ENCODE results near the gene TMEM239. TPM values are rescaled to one million over a fixed set of nuclear protein-coding genes. Genes with fewer than 3 reads are reported as not detected.

Gene TMEM239
- polyA plus RNA-seq, 1 of the 3 experiments (the other 2 are of a cell fraction), result 0.02 TPM

- ChIA-PET CTCF (interaction anchor here (1.2 to 1.5 kb wide), 4 partner anchors 8 to 136 kb away, joined by 3 to 6 read pairs (median 4); partner anchors contain the start of gene PTPRA), POLR2A (interaction anchor here (0.6 kb wide), 1 partner anchor 94 kb away, joined by 3 read pairs; no protein-coding TSS in a partner anchor)
- no peak overlapping the region for H3K4me3 ChIP-seq (ENCODE audit: low read depth in 2 of 2, low read length in 1 of 2)
Measured at GRCh38 chr20:2864626-2865025, 48.5 kb downstream of the TMEM239 start.

DNA sequence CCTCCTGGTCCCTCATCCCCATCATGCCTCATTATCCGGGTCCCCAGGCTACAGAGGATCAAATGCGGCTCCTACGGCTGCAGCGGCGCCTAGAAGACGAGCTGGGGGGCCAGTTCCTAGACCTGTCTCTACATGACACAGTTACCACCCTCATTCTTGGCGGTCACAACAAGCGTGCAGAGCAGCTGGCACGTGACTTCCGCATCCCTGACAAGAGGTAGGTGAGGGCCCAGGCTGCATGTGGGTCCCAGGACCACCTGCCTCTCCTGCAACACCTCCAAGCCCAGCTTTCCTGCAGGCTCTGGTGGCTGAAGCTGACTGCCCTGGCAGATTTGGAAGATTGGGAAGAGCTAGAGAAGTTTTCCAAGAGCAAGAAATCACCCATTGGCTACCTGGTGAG, 48.9 kb downstream of the TMEM239 start:
- H3K27ac ChIP-seq (ENCODE audit: low read depth in 2 of 2, low read length in 1 of 2), result no peak overlapping the region
- H3F3A ChIP-seq (replicated peaks; ENCODE audit: insufficient read depth), result peaks cover 4% of the 10 kb centered on the region
- no peaks in the 10 kb centered on the region for H4K20me1 ChIP-seq (ENCODE audit: insufficient read depth)
- no peaks in the 10 kb centered on the region for H3K79me2 ChIP-seq (ENCODE audit: insufficient read depth)
- no peak overlapping the region for H3K4me2 ChIP-seq
- H2AFZ ChIP-seq (ENCODE audit: low read depth), result no peak overlapping the region
- no peaks in the 10 kb centered on the region for H3K9me3 ChIP-seq
- POLR2A ChIA-PET, result interaction anchor here (0.6 kb wide), 1 partner anchor 94 kb away, joined by 3 read pairs; no protein-coding TSS in a partner anchor
- no peaks in the 10 kb centered on the region; a peak in 1 of 4 replicates for H3K4me1 ChIP-seq (ENCODE audit: control insufficient read depth in 1 of 2, insufficient read depth in 2 of 2, low read depth in 1 of 2, low read length in 1 of 2)
- H3K36me3 ChIP-seq (replicated peaks in 1 of 2; ENCODE audit: control insufficient read depth in 1 of 2, insufficient read depth in 2 of 2, low read length in 1 of 2), result peaks cover 0 to 51% of the 10 kb centered on the region in 2 experiments
- CTCF ChIA-PET, result interaction anchor here (0.5 to 1.5 kb wide), 6 partner anchors 8 to 136 kb away, joined by 3 to 6 read pairs (median 3); partner anchors contain the start of gene PTPRA
- H3K9me2 ChIP-seq, result no peaks in the 10 kb centered on the region
- no peaks in the 10 kb centered on the region for H3K27me3 ChIP-seq (ENCODE audit: insufficient read depth)
- no peak overlapping the region for H3K9ac ChIP-seq
- 94% methylated on average over 6 of the region's 10 CpGs for WGBS (ENCODE audit: low lambda C conversion rate)
- H3K4me3 ChIP-seq (ENCODE audit: low read depth in 2 of 2, low read length in 1 of 2), result no peak overlapping the region
- no peak for DNase-seq
- TF ChIP-seq, protein P1, sequence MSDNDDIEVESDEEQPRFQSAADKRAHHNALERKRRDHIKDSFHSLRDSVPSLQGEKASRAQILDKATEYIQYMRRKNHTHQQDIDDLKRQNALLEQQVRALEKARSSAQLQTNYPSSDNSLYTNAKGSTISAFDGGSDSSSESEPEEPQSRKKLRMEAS (IDR thresholded peaks at IDR 0.05; ENCODE audit: low read depth), result no peak
- TF ChIP-seq GATA2 (CRISPR knock-in tag; IDR thresholded peaks at IDR 0.05), result no peak
- TF ChIP-seq SMC3 (IDR thresholded peaks at IDR 0.05; ENCODE audit: low read depth, low read length), result no peak
- no peak for TF ChIP-seq TAF1 (IDR thresholded peaks at IDR 0.05; ENCODE audit: borderline replicate concordance, low read depth, low read length)
- TF ChIP-seq FOXJ3 (CRISPR knock-in tag; IDR thresholded peaks at IDR 0.05), result no peak
- TF ChIP-seq ZBTB33 (IDR thresholded peaks at IDR 0.05; ENCODE audit: borderline replicate concordance, low read depth), result no peak
- TF ChIP-seq PBX3 (IDR thresholded peaks at IDR 0.05), result no peak
- TF ChIP-seq RCOR1 (IDR thresholded peaks at IDR 0.05; ENCODE audit: low read length), result no peak
- no peak for TF ChIP-seq EP300 (IDR thresholded peaks at IDR 0.05; ENCODE audit: borderline replicate concordance in 1 of 2, low read depth in 1 of 2, low read length in 1 of 2)
- TF ChIP-seq GABPA (IDR thresholded peaks at IDR 0.05; ENCODE audit: low read depth), result no peak
- TF ChIP-seq FOXM1 (IDR thresholded peaks at IDR 0.05; ENCODE audit: low read depth), result no peak
- no peak for TF ChIP-seq JUND (IDR thresholded peaks at IDR 0.05)

More at GRCh38 chr20:2864626-2865025, 48.5 kb downstream of the TMEM239 start:
- Histone ChIP-seq H3K9me3 (no peaks in the 10 kb centered on the region), H3K9me2 (no peaks in the 10 kb centered on the region), H3K4me1 (ENCODE audit: control insufficient read depth in 1 of 2, insufficient read depth in 2 of 2, low read depth in 1 of 2, low read length in 1 of 2) (no peaks in the 10 kb centered on the region), H3F3A (replicated peaks; ENCODE audit: insufficient read depth) (peaks cover 4% of the 10 kb centered on the region), H3K36me3 (replicated peaks in 1 of 2; ENCODE audit: control insufficient read depth in 1 of 2, insufficient read depth in 2 of 2, low read length in 1 of 2) (peaks cover 0 to 52% of the 10 kb centered on the region in 2 experiments), H3K27ac (ENCODE audit: low read depth in 2 of 2, low read length in 1 of 2) (no peak overlapping the region), H4K20me1 (ENCODE audit: insufficient read depth) (no peaks in the 10 kb centered on the region), H3K79me2 (ENCODE audit: insufficient read depth) (no peaks in the 10 kb centered on the region), H3K9ac (no peak overlapping the region), H2AFZ (ENCODE audit: low read depth) (no peak overlapping the region), H3K4me2 (no peak overlapping the region), H3K27me3 (ENCODE audit: insufficient read depth) (no peaks in the 10 kb centered on the region)
- WGBS (ENCODE audit: low lambda C conversion rate), result 95% methylated on average over 8 of the region's 12 CpGs
- no peak for DNase-seq
- no peak for TF ChIP-seq JUND (IDR thresholded peaks at IDR 0.05)
- TF ChIP-seq TAF1 (IDR thresholded peaks at IDR 0.05; ENCODE audit: borderline replicate concordance, low read depth, low read length), result no peak
- TF ChIP-seq FOXM1 (IDR thresholded peaks at IDR 0.05; ENCODE audit: low read depth), result no peak
- no peak for TF ChIP-seq CHD2 (IDR thresholded peaks at IDR 0.05; ENCODE audit: low read length, partially characterized antibody)
- no peak for TF ChIP-seq SIN3A (IDR thresholded peaks at IDR 0.05; ENCODE audit: borderline replicate concordance, low read depth, low read length)
- no peak for TF ChIP-seq SMC3 (IDR thresholded peaks at IDR 0.05; ENCODE audit: low read depth, low read length)
- no peak for TF ChIP-seq NFIC (IDR thresholded peaks at IDR 0.05; ENCODE audit: borderline replicate concordance)
- no peak for TF ChIP-seq USF2 (IDR thresholded peaks at IDR 0.05; ENCODE audit: borderline replicate concordance, low read depth, low read length)
- no peak for TF ChIP-seq FOSL2 (IDR thresholded peaks at IDR 0.05; ENCODE audit: borderline replicate concordance, low read depth)
- TF ChIP-seq, protein P1 (IDR thresholded peaks at IDR 0.05; ENCODE audit: low read depth), result no peak
- no peak for TF ChIP-seq NRF1 (IDR thresholded peaks at IDR 0.05; ENCODE audit: low read depth, low read length)
- TF ChIP-seq IRF3 (IDR thresholded peaks at IDR 0.05; ENCODE audit: low read depth, low read length), result no peak
- no peak for TF ChIP-seq FOXJ3 (CRISPR knock-in tag; IDR thresholded peaks at IDR 0.05)
- TF ChIP-seq MEF2A (IDR thresholded peaks at IDR 0.05; ENCODE audit: borderline replicate concordance, low read depth), result no peak
- no peak for TF ChIP-seq YY1 (IDR thresholded peaks at IDR 0.05; ENCODE audit: low read depth)
